GM19240 (cell line): ENCODE data around the gene DUSP28.
"Not testable (repeated sequence)": the region's sequence is repeated elsewhere in the genome, so short reads cannot be mapped to it uniquely, and the experiment has no call there.

Source experiments
- DNase-seq: peaks from one replicate; pipeline ENCODE4 v3.0.0; 2011; ENCODE audit warnings: low spot score; ENCODE audit not compliant: insufficient read length

The DUSP28 gene, protein sequence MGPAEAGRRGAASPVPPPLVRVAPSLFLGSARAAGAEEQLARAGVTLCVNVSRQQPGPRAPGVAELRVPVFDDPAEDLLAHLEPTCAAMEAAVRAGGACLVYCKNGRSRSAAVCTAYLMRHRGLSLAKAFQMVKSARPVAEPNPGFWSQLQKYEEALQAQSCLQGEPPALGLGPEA

GRCh38 chr2:240560084-240560479 is at the start of gene DUSP28:
TSS of gene DUSP28 (plus strand) at chr2:240560357. CDS start at chr2:240560685, 328 bp downstream.
- DNase-seq = peak; percentile 97

DNA sequence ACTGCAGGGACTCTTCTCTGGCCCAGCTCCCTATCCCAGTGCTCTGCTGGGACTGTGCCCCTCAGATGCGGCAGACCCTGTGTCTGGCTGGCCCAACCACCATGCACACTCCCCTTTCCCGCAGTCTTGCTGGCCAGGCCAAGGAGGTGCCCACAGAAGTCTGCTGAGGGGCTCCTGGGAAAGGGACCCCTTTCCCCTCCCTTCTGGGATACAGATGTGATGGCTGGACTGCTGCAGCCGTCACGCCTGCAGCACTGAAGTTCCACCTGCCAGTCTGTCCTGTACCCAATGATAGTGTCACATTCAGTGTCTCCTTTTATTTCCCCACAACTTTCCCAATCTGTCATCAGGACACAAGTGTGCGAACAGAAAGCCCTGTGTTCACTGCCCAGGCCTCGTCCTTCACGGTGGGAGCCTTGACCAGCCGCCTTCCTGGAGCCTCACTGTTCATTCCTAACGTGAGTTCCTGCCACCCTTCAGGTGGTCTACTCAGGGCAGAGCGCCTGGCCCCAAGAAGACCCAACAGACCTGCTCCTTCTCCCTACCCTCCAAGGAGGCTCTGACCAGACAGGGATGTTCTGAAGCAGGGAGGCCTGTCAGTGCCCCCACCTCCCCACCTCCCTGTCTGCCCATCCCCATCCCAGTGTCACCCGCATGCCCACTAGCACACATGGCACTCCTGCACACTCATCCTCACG is 49.5 kb upstream of the DUSP28 start:
- no peak for DNase-seq

GRCh38 chr2:240511351-240512108 is 48.6 kb upstream of the DUSP28 start:
- no peak for DNase-seq

- DNase-seq = no peak
Observed at GRCh38 chr2:240512109-240512485, 48.1 kb upstream of the DUSP28 start.

- no peak for DNase-seq
Observed at GRCh38 chr2:240512666-240513535, 47.3 kb upstream of the DUSP28 start.

DNA sequence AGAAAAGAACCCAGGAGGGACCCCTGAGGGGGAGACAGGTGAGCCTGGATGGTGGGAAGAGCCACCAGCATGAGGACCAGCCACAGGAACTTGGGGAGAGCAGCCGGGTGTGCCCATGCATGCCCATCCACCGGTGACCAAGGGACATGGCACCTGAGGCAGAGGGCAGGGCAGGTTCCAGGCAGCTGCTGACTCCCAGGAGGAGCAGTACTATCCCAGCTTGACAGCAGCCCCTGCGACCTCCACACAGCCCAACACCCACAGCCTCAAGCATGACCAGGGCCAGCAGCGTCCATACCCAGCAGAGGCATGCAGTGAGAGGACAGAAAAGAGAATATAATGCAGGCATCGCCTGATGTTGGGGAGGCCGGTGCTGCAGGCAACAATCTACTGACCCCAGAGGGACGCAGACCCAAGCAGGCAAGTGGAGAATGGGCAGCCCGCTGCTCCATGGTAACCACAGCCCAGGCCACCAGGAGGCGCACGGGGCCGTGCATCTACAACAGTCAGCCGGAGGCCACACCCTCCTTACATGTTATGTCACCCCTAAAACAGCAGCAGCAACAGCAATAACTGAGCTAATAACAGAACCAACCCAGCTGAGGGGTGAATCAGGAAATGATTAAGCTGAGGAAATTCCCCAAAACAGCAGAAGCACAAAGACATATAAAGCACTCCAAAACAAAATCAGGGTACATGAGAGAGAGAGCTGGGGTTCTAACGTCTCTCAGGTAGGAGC is 46.4 kb upstream of the DUSP28 start:
- peak; percentile 95 for DNase-seq

DNA sequence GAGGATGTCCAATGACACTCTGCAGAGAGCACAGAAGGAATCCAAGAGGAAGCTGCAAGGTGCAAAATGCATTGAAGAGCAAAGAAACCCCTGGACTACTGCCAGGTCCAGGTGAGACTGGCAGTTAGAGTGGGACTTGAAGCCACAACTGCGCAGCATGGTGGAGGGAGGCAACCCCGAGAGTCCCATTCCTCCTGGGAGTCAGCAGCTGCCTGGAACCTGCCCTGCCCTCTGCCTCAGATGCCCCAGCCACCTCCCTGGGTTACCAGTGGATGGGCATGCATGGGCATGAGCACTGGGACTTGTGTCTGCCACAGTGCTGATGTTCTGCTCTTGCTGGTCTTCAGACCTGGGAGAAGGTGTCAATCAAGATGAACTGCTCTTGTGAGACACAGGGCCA is 45.5 kb upstream of the DUSP28 start:
- no peak for DNase-seq

DNA sequence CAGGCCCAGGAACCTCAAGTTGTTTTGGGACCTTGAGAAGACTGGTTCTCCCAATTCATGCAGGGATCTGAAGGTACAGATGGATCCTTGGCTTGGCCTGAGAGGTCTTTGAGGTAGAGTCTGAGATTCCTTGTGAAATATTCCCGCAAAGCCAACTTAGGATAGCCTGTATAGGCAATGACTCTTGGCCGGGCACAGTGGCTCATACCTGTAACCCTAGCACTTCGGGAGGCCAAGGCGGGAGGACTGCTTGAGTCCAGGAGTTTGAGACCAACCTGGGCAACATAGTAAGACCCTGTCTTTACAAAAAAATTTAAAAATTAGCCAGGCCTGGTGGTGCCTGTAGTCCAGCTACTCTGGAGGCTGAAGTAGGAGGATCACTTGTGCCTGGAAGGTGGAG is 42.8 kb upstream of the DUSP28 start:
- DNase-seq = no peak

GRCh38 chr2:240518981-240519380 is 41.2 kb upstream of the DUSP28 start:
- DNase-seq = no peak

- DNase-seq = no peak
Observed at GRCh38 chr2:240519396-240520129, 40.6 kb upstream of the DUSP28 start.

DNA sequence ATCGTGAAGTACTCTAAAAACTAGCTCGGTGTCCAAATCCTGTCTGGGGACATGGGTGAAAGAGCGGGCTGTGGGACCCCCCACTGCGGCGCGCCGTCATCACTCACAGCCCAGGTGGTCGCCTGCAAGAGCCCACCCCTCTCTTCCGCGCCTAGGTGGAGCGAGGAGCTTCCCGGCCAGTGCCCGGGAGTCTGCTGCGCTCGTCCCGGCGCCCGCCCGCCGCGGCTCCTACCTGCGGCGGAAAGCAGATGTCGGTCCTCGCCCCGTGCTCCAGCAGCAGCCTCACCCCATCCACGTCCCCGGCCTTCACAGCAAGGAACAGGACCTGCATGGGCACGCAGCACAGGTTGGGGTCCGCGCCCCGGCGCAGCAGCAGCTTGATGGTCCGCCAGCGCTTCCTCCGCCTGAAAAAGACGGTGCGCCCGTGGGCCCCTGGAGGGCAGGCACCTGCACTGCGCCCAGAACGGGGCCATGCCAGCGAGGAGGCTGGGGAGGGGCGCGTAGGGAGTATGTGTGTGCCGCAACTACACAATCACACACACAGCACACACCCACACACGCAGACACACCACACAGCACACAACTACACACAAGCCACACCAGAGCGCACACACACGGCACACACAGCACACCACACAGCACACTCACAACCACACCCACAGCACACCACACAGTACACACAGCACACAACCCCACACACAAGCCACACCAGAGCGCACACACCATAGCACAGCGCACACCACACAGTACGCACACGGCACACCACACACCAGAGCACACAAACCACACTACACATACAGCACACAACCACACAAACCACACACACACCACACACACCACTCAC is 39.8 kb upstream of the DUSP28 start:
- DNase-seq = no peak

GRCh38 chr2:240520974-240521350 is 39.2 kb upstream of the DUSP28 start:
- no peak for DNase-seq

- not testable (repeated sequence) for DNase-seq
Observed at GRCh38 chr2:240521885-240522284, 38.3 kb upstream of the DUSP28 start.

- no peak for DNase-seq
Observed at GRCh38 chr2:240522406-240522805, 37.8 kb upstream of the DUSP28 start.

GRCh38 chr2:240523451-240524281 is 36.5 kb upstream of the DUSP28 start:
- no peak for DNase-seq

GRCh38 chr2:240524963-240525718 is 35.0 kb upstream of the DUSP28 start:
- no peak for DNase-seq

GRCh38 chr2:240525802-240526201 is 34.4 kb upstream of the DUSP28 start:
- DNase-seq = no peak

DNA sequence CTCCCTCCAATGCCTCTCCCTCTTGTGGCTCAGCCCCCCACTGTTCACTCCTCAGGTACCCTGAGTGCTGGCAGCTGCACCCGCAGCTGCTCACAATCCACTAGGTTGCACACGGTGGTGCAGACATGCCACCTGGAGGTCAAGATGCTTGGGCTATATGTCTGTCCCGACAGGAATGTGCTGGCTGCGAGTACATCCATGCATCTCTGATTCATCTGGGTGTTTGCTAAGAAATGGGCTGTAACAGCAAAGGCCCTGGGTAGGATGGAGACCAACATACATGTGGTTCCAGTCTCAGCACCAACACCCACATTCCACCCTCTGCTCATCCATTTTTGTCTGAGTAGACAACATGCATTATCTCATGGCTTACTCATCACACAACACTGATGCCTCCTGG is 33.6 kb upstream of the DUSP28 start:
- no peak for DNase-seq
